Prostate gland (tissue), 2 donors: Measurements from ENCODE around the gene KDM4F. TPM values are rescaled to one million over a fixed set of nuclear protein-coding genes. Genes with fewer than 3 reads are reported as not detected.

ENCODE experiments used
- DNase-seq: peaks from one replicate; pipeline ENCODE4 v3.0.0-alpha.2; 2019; ENCODE audit warnings: low spot score
- H3K27ac ChIP-seq, 2 donors: fragments of 200-600 bp; sonication (generic); 2 replicates each; pipeline ENCODE4 v1.5.1; 2017 to 2019
- H3K27me3 ChIP-seq: fragments of 200-600 bp; sonication (generic); replicated peaks from 2 replicates; pipeline ENCODE4 v1.5.1; 2019; ENCODE audit not compliant: insufficient read depth
- H3K36me3 ChIP-seq, 2 donors: fragments of 200-600 bp; sonication (generic); 1 replicate in 1 of 2; 2 replicates in 1 of 2; pipeline versions ENCODE4 v1.5.1 to v1.8.1; 2017 to 2019
- H3K4me1 ChIP-seq: fragments of 200-600 bp; sonication (generic); replicated peaks from 2 replicates; pipeline ENCODE4 v1.5.1; 2019
- H3K4me3 ChIP-seq, 2 donors: fragments of 200-600 bp; sonication (generic); 2 replicates each; pipeline ENCODE4 v1.5.1; 2017 to 2019
- H3K9me3 ChIP-seq: fragments of 200-600 bp; sonication (generic); 2 replicates; pipeline ENCODE4 v1.5.1; 2017
- CTCF ChIP-seq, 4 experiments: fragments of 200-600 bp in 2 of 4; fragments of 450-650 bp in 2 of 4; sonication (generic) in 2 of 4; IDR thresholded peaks; 1 replicate in 3 of 4; 2 replicates in 1 of 4; pipeline ENCODE4 v1.5.1; 2016 to 2019; ENCODE audit warnings: antibody characterized with exemption in 4 of 4, mild to moderate bottlenecking in 2 of 4, moderate library complexity in 2 of 4
- POLR2A ChIP-seq: fragments of 450-650 bp; IDR thresholded peaks from one replicate; pipeline ENCODE4 v1.6.1; 2016; ENCODE audit warnings: antibody characterized with exemption, mild to moderate bottlenecking
- POLR2AphosphoS5 ChIP-seq: sonication (generic); formaldehyde crosslinking; IDR thresholded peaks from one replicate; pipeline ENCODE4 v1.6.1; 2017; ENCODE audit warnings: antibody characterized with exemption
- WGBS: methylation state at CpG from one replicate; pipeline ENCODE4 v1.1.5; 2018; 5-methylcytosine and 5-hydroxymethylcytosine counted together
- intact Hi-C: fragments of 100-400 bp; cut with DNase I; formaldehyde crosslinking; loops from one replicate; pipeline ENCODE4 v1.14.2; 2022
- total RNA-seq, 2 donors: library from RNA; depleted of rRNA; stranded (reverse); fragments of >200 nt; gene quantifications; one replicate each; pipeline ENCODE4 v1.1.0, GENCODE V29; 2016

Gene KDM4F
- total RNA-seq, 2 donors from 2014 or later = not detected

DNA sequence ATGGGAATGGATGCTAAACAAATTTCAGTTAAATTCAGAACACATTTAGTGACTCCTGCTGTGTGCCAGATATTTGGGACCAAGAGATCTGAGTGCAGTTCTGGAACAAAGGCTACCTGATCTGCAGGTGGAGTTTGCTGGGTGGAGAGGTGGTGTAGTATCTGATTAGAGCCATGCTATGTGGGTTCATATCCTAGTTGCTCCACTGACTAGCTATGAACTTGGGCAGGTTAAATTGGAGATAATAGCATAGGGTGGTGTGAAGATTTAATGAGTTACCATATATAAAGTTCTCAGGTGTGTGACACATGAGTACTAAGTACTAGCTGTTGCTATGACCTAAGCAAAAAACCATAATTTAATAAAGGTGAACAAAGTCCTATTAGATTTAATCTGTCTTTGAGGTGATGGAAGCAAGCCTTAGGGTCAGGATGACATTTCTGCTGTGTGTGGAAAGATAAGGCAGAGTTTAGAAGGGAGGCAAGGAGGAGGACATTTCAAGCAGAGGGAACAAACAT, 42.5 kb downstream of the KDM4F start:
- intact Hi-C loops = no loop called here
- Histone ChIP-seq H3K4me1 (peaks cover 18% of the 10 kb centered on the region), H3K4me3 (no peak overlapping the region), H3K9me3 (no peaks in the 10 kb centered on the region), H3K36me3 (no peaks in the 10 kb centered on the region), H3K27ac (no peak overlapping the region), H3K27me3 (no peaks in the 10 kb centered on the region)
- TF ChIP-seq POLR2A = no peak
- no peak for TF ChIP-seq POLR2AphosphoS5
- TF ChIP-seq CTCF (IDR thresholded peaks at IDR 0.05) = no peak
- no peak for DNase-seq

GRCh38 chr11:95092549-95093324, 43.5 kb downstream of the KDM4F start:
- no peak overlapping the region for H3K4me3 ChIP-seq
- DNase-seq = no peak
- H3K27ac ChIP-seq = no peak overlapping the region
- H3K4me1 ChIP-seq = peaks cover 18% of the 10 kb centered on the region
- H3K27me3 ChIP-seq = no peaks in the 10 kb centered on the region
- H3K9me3 ChIP-seq = no peaks in the 10 kb centered on the region
- intact Hi-C loops = no loop called here
- 45% methylated on average over 5 of the region's 5 CpGs for WGBS
- no peak for TF ChIP-seq POLR2A
- no peak for TF ChIP-seq POLR2AphosphoS5
- TF ChIP-seq CTCF (IDR thresholded peaks at IDR 0.05) = peak in 1 of 4 experiments; percentile 31
- no peaks in the 10 kb centered on the region for H3K36me3 ChIP-seq

GRCh38 chr11:95093548-95093947, 44.3 kb downstream of the KDM4F start:
- Histone ChIP-seq H3K9me3 (no peaks in the 10 kb centered on the region), H3K4me3 (no peak overlapping the region), H3K36me3 (no peaks in the 10 kb centered on the region), H3K4me1 (peaks cover 18% of the 10 kb centered on the region), H3K27ac (no peak overlapping the region), H3K27me3 (no peaks in the 10 kb centered on the region)
- no peak for DNase-seq
- intact Hi-C loops = no loop called here
- WGBS = 92% methylated on average over 3 of the region's 3 CpGs
- no peak for TF ChIP-seq POLR2A
- TF ChIP-seq POLR2AphosphoS5 = no peak
- TF ChIP-seq CTCF (IDR thresholded peaks at IDR 0.05) = no peak

DNA sequence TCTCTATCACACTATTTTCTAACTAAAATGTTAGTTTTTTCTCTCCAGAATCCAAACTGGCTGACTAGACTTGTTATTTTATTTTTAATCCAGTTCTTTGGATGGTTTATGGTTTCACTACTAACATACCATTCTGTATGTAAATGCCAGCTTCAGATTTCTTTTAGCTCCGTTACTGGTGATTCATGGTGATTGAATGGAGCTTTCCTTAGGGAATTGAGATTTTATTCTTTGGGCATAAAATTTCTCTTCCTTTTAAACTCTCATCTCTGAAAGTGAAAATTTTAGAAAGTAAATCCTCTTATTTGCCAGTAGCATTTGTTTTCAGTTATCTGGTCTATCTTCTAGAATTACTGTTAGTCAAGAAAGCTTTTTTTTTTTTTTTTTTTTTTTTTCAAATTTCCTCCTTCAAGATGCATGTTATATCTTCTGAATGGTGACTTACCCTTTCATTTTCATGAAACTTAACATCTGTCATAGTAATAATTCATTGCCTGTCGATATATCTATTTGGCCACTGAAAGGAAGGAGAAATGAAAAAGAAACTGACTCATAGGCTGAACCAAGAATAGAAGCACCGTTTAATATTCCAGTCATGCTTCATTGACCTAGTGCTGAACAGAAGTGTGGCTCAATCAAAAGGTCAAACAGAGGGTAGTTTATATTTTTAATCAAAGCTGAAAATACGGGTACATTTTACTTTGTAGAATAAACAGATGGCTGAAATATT, 46.8 kb downstream of the KDM4F start:
- Histone ChIP-seq H3K9me3 (no peaks in the 10 kb centered on the region), H3K36me3 (no peaks in the 10 kb centered on the region), H3K4me3 (no peak overlapping the region), H3K27ac (no peak overlapping the region), H3K4me1 (peaks cover 18% of the 10 kb centered on the region), H3K27me3 (no peaks in the 10 kb centered on the region)
- intact Hi-C loops = no loop called here
- TF ChIP-seq POLR2A (no peak), CTCF (IDR thresholded peaks at IDR 0.05) (no peak), POLR2AphosphoS5 (no peak)
- no peak for DNase-seq
- 70% methylated on average over 4 of the region's 4 CpGs for WGBS
